HG02642 (cell line): ENCODE measurements around the gene SIGLEC12.
"Not testable (repeated sequence)": the region's sequence is repeated elsewhere in the genome, so short reads cannot be mapped to it uniquely, and the experiment has no call there.

Experiments used
- ATAC-seq: cut with Tn5 transposase; IDR thresholded peaks from one replicate; pipeline ENCODE4 v1.9.1; 2021; ENCODE audit warnings: mild to moderate bottlenecking; ENCODE audit not compliant: unreplicated experiment, poor library complexity

SIGLEC12 gene

DNA sequence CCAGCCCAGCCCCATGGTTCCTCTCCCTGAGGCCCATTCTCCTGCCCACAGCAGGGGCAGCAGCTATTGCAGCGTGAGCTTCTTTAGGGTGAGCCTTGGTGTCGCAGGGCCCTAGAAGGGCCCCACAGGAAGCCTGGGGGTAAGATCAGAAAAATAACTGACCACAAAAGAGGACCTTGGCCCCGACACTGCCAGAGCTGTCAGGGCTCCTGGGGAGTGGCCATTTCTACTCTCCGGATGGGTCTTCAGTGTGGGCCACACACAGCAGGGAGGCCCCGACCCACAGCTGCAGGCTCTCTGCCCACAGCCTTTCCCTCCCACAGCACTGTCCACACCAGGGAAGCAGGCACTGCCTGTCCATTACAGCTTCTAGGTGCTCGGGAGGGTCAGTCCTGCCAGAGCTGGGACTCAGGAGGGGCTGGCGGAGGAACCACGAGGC, 39.9 kb downstream of the SIGLEC12 start:
- no peak for ATAC-seq

DNA sequence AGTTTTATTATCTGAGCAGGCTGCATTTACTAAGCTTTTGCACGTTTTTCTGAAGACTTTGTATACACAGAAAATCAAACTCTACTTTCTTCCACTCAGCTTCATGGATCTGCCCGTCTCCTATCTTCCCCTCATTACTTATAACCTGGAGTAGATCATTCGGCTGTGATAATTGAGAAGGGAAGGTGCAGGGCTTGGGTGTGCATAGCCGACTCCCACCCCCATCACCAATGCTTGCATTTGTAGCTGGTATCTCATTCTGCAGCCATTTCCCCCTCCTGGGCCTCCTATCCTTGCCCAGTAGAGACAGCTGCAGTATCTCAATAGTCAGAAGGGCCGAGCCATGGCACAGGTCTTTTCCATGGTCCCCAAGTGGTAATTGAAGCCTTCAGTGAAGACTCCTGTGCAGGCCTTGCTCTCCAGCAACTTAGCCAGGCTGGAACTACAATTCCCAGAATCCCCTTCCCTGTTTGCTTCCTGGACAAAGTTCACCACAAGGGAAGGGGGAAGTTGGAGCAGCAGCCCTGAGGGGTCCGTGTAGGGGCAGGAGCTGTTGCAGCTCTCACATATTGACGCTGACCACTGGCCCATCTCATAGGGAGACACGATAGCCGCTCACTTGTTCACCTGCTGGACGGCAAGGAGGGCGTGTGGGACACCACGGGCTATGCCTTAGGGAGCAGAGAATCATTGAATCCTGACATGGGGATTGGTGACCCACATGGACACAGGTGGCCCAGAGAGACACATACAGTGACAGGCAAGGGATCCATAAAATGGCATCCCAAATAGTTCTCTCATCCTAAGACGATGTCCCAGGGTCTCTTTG, 41.2 kb downstream of the SIGLEC12 start:
- ATAC-seq: no peak

DNA sequence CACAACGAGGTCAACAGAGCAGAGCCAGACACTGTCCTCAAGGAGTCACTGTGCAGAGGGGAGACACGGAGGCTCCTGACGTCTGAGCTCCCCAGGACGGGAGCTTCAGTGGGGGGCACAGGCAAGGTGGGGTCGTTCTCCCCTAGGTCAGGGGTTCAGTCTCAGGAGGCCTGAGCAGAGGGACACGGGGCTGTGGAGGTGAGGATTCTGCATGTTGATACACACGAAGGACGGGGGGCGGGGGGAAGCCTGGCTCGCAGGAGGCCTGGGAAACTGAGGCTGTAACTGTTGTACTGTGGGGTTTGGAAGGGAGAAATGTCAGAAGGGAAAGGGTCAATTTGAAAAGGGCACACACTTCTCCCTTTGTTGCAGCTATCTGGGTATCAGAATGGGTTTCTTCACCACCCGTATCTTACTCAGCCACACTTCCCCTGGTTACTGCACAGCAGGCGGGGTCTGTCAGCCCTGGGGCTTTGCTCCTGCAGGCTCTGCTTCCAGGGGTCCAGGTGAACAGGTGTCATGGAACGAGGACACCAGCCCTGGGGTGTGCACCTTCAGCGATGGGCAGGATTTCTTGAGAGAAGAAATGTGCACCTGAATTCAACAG, 42.6 kb downstream of the SIGLEC12 start:
- no peak for ATAC-seq

DNA sequence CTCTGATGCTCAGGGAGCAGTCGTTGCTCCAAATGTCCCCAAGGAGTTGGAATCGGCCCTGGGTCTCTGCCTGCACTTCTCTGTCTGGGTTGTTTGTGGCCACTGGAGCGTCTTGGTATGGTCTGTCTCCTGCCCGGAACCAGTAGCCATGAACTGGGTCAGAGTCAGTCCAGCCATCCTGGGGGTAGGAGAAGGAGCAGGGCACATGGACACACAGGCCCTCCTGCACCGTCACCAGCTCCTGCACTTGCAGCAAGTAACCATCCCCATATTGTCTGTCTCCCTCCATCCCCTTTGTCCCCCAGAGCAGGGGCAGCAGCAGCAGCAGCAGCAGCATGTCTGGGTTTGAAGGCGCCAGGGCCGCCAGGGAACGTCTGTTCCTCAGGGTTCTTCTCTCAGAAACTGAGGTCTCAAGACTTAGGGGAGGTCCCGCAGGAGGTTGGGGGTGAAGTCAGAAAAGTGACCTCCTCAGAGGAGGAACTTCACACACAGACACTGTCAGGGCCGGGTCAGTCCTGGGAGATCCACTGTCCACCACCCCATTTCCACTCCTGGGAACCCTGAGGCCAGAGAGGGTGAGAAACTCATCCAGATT, 43.5 kb downstream of the SIGLEC12 start, which contains the start of gene SIGLEC8:
SIGLEC8 (minus strand) TSS at position 404 of the 595 bp plus-strand sequence; CDS start at position 337, 67 bp downstream.
- ATAC-seq: no peak

DNA sequence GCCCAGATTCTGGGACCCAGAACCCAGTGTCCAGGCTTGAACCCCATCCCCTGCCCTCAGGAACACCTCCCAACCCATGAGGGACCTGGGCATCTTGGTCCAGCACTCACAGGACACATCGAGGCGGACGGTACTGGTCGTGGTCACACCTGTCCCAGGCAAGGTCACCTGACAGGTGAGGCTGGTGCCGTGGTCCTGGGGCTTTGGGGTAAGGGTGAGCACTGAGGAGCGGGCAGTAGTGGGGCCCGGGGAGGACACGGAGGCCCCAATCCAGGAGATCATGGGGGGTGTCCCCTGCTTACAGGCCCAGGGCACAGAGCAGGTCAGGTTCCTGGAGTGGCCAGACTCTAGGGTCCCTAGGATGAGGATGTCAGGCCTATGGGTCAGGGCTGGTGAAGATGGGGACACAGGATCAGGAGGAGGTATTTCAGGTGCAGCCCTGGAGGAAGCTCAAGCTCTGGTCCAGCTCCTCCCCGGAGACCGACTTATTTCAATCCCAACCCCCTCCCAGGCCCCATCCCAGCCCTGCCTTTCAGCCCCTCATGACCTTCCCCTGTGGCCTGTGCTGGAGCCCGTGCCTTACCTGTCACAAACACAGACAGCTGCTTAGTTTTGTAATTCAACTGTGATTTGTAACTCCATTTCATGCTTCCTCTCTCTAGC, 44.1 kb downstream of the SIGLEC12 start:
- ATAC-seq: no peak

DNA sequence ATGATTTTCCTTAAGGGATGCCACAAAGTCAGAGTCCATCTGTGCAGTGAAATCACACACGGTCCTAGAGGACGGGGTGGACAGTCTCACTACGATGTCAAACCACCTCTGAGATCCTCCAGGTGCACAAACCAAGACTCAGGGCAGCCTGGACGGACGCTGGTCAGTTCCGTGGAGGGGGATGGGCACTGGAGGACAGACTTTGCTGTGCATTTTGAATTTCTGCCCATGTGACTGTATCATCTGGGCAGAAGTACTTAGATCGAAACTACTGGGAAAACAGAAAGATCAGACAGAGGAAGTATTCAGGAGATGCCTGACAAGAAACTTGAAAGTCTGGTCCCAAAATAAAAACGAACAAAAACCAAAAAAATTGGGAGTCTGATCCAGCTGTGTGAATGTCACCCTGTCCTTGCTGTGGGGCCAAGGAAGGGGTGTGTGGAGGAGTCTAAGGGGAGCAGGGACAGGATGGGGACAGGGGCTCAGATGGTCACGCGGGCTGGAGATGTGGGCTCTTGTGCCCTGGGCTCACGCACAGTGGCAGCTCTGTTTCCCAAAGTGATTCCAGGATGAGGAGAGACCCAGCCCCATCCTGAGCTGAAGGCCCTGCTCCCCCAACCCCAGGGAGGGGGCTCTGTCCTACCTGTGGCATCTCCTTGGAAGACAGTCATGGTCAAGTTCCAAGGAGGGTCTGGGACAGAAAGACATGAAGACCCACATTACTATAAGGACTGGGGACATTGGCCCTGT, 44.9 kb downstream of the SIGLEC12 start:
- no peak for ATAC-seq

DNA sequence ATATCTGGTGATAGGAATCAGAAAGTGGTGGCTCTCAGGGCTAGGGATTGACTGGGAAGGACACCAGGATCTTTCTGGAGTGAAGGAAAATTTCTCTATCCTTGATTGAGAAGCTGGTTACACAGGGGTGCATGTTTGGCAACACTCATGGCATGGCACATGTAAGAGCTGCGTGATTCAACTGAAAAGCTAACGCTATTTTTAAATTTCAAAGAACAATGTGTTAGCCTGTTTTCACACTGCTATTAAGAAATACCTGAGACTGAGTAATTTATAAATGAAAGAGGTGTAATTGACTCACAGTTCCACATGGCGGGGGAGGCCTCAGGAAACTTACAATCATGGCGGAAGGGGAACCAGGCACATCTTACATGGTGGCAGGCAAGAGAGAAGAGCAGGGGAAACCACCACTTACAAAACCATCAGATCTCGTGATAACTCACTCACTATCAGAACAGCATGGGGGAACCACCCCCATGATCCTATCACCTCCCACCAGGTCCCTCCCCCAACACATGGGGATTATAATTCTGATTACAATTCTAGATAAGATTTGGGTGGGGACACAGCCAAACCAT, 50.8 kb downstream of the SIGLEC12 start:
- no peak for ATAC-seq

DNA sequence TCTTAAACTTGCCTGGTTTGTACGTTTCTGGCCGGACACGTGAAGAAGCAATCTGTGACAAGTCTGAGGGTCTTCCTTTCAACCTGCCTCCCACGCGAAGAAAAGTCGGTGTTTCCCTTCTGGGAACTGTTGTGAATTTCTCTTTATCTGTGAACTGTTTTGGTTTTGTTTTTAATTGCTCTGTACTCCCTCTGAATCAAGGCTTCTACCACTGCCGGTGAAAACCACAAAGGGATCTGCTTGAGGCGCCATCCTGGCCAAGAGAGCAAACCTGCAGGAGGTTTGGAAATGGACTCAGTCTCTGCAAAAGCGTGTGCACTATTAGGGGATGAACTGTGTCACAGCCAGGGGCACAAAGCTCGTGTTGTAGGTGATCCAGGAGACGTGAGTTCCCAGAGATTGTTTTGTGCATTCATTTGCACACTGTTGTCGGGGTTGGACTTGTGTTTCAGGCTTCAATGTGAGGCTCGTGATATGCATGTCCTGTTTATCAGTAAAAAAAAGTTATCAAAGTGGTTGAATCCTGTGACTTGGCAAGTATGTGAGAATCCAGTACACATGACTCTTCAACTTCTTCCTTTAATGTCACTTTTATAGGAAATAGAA, 53.1 kb downstream of the SIGLEC12 start:
- no peak for ATAC-seq

DNA sequence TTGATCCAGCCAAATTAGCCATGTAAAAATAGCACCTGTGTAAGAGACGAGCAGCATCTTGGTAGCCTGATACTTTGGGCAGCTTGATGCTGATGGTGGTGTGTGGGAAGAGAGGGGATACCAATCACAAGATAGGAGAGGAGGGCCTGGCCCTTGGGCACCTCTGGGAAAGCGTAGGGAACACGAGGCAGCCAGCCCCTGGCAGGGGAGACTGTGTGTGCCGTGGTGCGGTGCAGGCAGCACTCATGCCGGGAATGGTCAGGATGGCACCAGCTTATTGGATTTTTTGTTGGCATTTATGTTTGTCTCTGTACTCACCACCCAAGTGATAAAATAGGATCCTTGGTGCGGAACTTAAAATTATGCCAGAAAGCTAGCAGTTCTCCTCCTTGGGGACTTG, 53.6 kb downstream of the SIGLEC12 start:
- ATAC-seq: no peak

DNA sequence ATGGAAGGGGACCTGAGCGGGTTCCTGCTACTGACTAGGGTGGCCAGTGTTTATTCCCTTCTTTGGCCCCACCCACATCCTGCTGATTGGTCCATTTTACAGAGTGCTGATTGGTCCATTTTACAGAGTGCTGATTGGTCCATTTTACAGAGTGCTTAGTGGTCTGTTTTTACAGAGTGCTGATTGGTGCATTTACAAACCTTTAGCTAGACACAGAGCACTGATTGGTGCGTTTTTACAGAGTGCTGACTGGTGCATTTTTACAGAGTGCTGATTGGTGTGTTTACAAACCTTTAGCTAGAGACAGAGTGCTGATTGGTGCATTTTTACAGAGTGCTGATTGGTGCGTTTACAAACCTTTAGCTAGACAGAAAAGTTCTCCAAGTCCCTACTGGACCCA, 54.1 kb downstream of the SIGLEC12 start:
- not testable (repeated sequence) for ATAC-seq

DNA sequence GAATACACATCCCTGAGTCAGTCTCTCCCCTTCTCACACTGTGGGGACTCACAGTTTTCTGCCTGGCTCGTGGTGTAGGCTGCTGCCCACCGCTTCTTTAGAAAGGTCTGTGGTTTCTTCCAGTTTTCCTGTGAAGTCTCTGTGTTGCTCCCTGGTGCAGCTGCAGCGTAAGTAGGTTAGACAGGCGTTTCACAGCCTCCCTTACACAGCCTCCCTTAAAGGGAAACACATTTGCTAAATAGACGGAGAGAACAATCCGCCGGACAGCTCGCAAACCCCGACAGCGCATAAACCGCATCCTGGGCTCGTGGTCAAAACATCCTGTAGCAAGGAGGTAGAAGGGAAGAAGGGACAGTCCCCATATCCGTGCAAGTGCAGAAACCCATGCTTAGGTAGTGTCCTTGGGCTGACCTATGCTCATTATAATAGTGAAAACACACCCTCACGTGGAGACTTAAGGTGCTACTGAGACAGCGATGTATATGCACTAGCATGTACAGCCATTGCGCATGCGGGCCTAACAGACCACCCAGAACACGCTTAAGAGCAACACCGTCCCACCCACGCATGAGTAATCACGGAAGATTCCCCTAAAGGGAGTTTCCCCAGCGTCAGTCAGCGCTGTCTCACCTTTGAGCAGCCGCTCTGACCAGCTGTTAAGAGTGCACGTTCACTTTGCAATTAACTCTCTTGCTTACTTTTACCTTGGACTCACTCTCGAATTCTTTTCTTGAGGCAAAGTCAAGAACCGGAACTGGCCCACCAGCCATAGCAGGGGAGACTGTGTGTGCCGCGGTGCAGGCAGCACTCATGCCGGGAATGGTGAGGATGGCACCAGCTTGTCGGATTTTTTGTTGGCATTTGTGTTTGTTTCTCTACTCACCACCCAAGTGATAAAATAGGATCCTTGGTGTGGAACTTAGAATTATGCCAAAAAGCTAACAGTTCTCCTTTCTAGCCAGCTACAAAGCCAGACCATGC, 59.9 kb downstream of the SIGLEC12 start:
- ATAC-seq: peak; percentile 86
